DMS79 treated with DMSO at 0.1 percent for 48 hours (cell line): ENCODE results near the gene GPAM.
A peak's percentile ranks its signal among the peaks of the same experiment; 100 is the strongest.

Experiments used
- DNase-seq: peaks from one replicate; lab custom pipeline; 2025; lab: John Stamatoyannopoulos, UW

GPAM gene

GRCh38 chr10:112182784-112183328 is 709 bp downstream of the GPAM start:
- no peak for DNase-seq

GRCh38 chr10:112177247-112177646 is 6.3 kb downstream of the GPAM start:
- no peak for DNase-seq

- DNase-seq: no peak
Measured at GRCh38 chr10:112176543-112176942, 7.0 kb downstream of the GPAM start.

GRCh38 chr10:112175409-112175808 is 8.2 kb downstream of the GPAM start:
- no peak for DNase-seq

- no peak for DNase-seq
Measured at GRCh38 chr10:112173206-112173605, 10.4 kb downstream of the GPAM start.

GRCh38 chr10:112168733-112169132 is 14.8 kb downstream of the GPAM start:
- DNase-seq: no peak

- no peak for DNase-seq
Measured at GRCh38 chr10:112166800-112167199, 16.8 kb downstream of the GPAM start.

- DNase-seq: no peak
Measured at GRCh38 chr10:112161757-112162518, 21.6 kb downstream of the GPAM start.

- DNase-seq: no peak
Measured at GRCh38 chr10:112160834-112161233, 22.7 kb downstream of the GPAM start.

- DNase-seq: no peak
Measured at GRCh38 chr10:112159469-112159868, 24.1 kb downstream of the GPAM start.

GRCh38 chr10:112151524-112152039 is 32.0 kb downstream of the GPAM start:
- DNase-seq: no peak

- no peak for DNase-seq
Measured at GRCh38 chr10:112148331-112148730, 35.2 kb downstream of the GPAM start.

GRCh38 chr10:112146799-112147198 is 36.8 kb downstream of the GPAM start:
- DNase-seq: no peak

GRCh38 chr10:112145263-112145662 is 38.3 kb downstream of the GPAM start:
- no peak for DNase-seq

GRCh38 chr10:112143420-112143819 is 40.1 kb downstream of the GPAM start:
- DNase-seq: no peak

GRCh38 chr10:112141292-112141691 is 42.3 kb downstream of the GPAM start:
- no peak for DNase-seq

GRCh38 chr10:112140110-112140970 is 43.2 kb downstream of the GPAM start:
- peak; percentile 19 for DNase-seq

GRCh38 chr10:112139176-112139575 is 44.4 kb downstream of the GPAM start:
- no peak for DNase-seq

- DNase-seq: peak; percentile 47
Measured at GRCh38 chr10:112137154-112137987, 46.2 kb downstream of the GPAM start.

- no peak for DNase-seq
Measured at GRCh38 chr10:112136486-112137153, 46.9 kb downstream of the GPAM start.

GRCh38 chr10:112135604-112136003 is 48.0 kb downstream of the GPAM start:
- no peak for DNase-seq
